NCI-H1048 (cell line): ENCODE data around the gene VWA5B1.
"Not testable (repeated sequence)": the region's sequence is repeated elsewhere in the genome, so short reads cannot be mapped to it uniquely, and the experiment has no call there.

Experiments used
- DNase-seq: peaks from one replicate; lab custom pipeline; 2025; lab: John Stamatoyannopoulos, UW

VWA5B1 gene, protein sequence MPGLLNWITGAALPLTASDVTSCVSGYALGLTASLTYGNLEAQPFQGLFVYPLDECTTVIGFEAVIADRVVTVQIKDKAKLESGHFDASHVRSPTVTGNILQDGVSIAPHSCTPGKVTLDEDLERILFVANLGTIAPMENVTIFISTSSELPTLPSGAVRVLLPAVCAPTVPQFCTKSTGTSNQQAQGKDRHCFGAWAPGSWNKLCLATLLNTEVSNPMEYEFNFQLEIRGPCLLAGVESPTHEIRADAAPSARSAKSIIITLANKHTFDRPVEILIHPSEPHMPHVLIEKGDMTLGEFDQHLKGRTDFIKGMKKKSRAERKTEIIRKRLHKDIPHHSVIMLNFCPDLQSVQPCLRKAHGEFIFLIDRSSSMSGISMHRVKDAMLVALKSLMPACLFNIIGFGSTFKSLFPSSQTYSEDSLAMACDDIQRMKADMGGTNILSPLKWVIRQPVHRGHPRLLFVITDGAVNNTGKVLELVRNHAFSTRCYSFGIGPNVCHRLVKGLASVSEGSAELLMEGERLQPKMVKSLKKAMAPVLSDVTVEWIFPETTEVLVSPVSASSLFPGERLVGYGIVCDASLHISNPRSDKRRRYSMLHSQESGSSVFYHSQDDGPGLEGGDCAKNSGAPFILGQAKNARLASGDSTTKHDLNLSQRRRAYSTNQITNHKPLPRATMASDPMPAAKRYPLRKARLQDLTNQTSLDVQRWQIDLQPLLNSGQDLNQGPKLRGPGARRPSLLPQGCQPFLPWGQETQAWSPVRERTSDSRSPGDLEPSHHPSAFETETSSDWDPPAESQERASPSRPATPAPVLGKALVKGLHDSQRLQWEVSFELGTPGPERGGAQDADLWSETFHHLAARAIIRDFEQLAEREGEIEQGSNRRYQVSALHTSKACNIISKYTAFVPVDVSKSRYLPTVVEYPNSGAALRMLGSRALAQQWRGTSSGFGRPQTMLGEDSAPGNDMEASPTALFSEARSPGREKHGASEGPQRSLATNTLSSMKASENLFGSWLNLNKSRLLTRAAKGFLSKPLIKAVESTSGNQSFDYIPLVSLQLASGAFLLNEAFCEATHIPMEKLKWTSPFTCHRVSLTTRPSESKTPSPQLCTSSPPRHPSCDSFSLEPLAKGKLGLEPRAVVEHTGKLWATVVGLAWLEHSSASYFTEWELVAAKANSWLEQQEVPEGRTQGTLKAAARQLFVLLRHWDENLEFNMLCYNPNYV

DNA sequence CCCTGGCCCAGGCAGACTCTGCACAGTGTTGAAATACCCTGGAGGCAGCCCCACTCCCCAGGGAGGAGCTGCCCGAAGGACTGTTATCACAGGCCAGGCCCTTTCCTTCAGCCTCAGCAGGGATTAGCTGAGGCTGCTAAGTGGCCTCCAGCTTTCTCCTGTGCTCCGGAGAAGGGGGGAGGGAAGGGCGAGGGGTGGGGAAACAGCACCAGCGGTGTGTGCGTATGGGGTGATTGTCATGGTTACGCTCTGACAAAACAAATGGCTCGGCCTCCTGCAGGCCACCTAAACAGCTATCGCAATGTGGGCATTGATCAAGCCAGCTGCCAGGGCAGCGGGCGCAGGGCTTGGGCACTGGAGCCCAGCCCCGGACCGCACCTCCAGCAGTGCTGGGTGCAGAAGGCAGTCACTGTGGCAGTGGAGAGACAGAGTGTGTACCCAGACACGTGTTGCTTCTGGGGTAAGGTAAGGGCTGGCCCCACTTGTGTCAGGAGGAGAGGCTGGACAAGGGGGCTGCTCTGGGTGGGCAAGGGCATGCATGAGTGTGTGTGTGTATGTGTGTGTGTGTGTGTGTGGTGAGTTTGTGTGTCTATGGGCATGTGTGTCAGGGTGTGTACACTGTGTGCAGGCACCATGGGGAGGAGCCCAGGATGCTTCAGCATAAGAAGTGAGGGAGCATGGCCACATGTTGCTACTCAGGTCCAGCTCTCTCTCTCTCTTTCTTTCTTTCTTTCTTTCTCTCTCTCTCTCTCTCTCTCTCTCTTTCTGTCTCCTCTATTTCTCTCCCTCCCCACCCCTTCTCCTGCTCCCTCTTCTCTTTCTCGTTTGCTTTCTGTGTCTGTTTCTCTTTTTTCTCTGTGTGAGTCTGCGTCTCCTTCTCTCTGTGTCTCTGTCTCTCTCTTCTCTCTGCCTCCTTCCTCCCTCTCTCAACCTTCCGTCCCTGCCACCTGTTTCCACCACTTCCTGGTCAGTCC lies at the start of gene VWA5B1:
Gene VWA5B1 (plus strand): TSS at position 252 of the 974 bp plus-strand sequence. CDS start 19,727 bp downstream, outside the sequence.
- no peak for DNase-seq

DNA sequence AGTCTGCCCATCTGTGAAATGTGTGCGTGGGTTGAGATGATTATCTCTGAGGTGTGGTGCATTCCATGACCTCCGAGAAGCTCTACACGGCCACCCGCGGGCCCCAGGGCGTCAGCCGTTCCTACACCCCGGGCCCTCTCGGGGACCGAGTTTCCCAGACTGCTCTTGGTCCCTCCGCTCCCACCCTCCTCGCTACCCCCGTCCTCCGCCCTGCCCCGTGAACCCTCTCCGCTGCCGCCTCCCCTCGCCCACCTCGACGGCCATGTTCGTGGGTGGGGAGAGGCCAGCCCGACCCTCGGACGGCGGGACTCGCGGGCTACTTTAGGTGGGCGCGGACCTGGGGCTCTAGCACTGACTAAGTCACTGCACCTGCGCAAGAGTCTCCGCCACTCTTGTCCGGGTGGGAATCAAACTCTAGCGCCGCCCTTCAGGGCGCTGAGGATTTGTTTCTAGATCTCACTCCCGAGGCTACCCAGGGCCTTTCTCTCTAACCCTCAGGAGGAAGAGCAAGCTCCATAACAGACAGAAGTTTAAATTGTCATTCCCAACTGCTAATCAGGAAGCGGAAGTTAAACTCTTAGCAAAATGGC lies 47.7 kb upstream of the VWA5B1 start:
- DNase-seq = no peak

DNA sequence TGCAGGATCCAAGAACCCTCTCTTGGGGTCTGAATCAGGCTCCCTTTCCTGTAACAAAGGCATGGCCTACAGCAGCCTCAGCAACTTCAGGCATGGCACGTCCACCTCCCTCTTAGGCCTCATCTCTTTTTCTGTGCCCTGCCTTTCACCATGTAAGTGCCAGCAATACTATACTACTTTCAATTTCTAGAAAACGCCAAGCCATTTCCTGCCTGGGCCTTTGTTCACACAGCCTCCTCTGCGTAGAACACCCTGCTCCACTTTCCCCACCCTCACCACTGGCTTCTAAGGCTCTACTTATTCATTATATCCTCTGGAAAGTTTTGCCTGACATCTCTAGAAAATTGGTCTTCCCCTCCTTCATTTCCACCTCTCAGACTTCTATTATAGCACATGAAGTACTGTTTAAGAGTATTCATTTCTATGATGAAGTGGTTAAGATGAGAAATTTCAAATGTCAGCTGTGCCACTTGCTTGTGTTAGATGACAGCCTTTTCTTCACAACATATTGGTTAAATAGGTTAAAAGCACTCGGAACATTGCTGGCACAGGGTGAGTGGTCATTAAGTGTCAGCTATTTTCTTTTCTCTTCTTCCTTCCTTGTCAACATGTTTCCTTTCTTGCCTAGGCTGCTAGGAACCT lies 41.6 kb upstream of the VWA5B1 start:
- no peak for DNase-seq

DNA sequence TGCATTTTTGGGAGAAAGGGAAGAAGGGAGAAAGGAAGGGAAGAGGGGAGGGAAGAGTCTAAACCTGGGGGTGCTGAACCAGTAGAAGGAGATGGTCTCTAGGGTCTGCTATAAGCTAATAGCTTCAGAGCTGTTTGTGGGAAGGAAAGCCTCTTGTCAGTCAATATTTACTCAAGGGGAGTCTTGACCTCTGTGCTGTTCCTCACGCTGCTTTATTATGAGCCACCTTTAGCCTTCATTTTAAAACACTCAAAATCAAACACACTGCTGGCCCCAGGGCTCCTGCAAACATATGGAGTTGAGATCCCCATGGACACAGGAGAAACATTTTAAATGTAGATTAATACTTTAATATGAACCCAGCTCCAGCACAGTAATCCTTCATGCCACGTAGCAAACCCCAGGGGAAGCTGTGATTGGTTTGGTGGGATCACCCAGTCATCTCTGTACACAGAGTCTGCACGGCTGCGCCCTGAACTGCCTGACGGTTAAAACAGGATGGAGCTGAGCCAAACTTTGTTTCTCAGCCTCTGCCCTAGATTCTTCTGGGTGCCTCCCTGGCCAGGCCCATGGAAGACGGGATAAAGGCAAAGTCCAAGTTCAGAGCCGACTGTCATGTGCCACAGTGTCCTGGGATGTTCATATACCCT lies 40.2 kb upstream of the VWA5B1 start:
- DNase-seq = no peak

DNA sequence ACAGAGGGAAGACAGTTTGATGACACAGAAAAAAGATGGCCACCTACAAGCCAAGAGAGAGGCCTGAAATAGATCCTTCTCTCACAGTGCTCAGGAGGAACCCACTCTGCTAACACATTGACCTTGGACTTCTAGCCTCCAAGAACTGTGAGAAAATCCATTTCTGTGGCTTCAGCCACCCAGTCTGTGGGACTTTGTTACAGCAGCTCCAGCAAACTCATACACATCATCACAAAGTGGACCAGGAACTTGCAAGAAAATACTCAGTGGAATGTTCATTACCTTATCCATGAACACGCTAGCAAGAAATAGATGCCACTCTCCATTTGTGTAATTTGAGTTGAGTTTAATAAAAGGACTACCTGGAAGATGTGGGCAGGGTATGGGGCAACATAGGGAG lies 38.1 kb upstream of the VWA5B1 start:
- no peak for DNase-seq

DNA sequence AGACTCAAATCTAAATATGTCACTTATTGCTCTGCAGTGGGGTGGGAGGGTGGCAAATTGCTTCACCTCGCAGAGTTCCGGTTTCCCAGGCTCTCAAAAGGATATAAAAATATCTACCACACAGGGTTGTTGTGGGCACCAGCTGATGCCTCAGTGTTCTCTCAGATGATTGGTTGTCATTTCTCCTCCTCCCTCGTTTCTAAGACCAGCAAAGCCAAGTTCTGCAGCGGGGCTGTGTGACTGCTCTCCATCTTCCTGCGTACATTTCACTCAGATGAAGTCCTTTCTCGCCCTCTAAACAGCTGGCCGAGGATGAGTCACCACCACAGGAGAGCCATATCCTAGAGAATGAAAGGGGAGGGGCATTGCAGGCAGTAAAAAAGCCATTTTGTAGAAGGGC lies 35.0 kb upstream of the VWA5B1 start:
- DNase-seq = no peak

DNA sequence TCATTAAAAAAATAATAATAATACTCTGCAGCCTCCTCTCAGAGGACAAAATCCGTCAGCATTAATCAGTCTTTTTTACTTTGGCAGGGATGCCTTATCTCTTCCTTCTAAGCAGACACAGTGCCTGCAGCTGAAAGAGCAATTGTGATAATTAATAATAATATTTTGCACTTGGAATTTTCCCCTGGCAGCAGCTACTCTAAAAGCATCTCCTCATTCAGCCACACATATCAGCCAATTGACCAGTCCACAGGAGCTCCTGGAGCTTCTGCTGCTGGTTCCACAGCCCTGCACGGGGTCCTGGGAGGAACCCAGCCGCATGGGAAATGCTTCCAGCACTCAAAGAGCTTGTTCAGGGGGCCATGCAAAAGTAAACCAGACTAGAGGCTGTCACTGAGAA lies 31.0 kb upstream of the VWA5B1 start:
- DNase-seq = no peak

DNA sequence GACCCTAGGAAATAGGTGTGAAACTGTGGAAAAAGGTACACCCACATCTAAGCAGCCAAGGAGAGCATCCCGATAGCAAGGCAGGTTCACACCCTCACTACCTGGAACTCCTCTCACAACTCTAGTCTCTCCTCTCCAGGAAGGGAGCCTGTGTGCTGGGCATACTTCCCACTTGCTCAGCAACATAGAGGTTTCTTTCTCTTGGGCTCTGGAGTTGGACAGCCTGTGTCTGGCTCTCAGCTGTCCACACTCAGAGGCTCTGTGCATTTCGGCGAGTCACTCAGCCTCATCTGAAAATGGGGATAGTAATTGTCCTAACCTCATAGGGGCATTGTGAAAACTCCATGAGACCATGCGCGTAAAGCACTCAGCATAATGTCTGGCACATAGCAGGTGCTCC lies 29.6 kb upstream of the VWA5B1 start:
- DNase-seq = no peak

DNA sequence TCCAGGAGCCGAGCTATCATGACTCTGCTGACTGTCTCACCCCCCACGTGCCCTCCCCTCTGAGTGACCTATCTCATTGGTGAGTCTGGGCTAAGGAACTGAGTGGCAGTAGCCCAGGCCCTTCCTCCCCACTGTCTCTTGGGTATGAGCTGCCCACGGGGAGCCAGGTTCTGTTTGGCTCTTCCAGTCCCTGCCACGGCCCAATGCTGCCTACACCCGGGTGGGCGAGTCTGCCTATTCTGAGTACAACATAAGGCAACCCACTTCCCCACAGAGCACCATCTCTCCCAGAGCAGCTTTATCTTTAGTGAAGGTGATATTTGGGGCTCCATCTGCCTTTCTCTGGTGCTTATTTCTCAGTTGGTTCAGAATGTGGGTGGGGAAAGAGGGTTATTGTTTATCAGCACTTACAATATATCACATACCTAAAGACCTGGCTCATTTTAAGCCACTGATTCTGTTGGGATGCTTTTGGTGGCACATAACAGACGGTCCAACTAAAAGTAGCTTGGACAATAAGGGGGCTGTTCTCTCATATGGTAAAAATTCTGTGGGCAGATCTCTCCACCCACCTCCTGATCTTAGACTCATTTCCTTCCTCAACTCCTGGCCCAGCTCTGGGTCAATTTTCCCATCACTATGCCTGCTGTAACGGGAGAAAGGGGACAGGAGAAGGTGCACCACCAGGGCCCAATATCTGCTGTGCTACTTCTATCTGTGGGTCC lies 27.7 kb upstream of the VWA5B1 start:
- DNase-seq = no peak

DNA sequence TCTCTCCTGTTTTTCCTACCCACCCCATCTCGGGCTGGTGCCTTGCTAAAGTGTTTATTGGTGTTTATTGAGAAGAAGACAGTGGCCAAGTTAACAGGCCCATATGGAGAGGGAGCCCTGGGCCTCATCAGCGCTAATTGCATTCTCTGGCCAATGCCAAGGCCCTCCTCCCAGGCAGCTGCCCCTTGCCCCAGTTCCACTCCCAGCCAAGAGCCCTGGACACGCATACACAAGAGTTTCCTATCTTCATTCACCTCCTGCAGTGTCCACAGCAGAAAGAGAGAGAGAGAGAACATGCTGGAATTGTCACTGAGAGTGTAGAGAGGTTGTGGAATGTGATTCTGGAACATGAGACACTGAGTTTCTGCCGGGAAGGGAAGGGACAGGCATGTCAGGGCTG lies 25.4 kb upstream of the VWA5B1 start:
- no peak for DNase-seq

DNA sequence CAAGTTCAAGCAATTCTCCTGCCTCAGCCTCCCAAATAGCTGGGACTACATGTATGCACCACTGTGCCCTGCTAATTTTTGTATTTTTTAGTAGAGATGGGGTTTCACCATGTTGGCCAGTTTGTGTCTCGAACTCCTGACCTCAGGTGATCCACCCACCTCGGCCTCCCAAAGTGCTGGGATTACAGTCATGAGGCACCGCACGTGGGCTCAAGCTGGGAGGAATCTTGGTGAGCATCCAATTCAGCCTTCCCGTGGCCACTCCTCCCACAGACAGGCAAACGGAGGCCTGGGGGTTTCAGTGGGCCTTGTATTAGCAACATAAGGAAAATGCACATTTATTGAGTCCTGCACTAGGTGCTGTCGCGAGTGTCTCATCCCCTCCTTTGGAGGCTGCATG lies 24.5 kb upstream of the VWA5B1 start:
- no peak for DNase-seq

DNA sequence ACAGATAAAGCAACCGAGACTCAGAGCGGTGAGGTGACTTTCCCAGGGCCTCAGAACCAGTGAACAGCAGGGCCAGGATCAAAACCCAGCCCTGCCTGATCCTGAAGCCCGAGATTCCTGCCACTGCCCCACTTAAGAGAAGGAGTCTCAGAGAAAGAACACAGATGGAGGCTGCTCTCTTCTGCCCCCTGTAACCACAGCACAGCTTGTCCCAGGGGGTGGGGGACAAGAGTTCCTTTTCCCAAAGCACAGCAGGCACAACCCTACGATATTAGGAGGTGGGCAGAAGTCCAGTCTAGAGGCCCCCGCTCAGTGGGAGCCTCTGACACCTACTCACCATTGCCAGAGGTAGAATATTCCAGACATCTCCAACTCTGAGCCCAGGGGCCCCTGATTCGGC lies 24.0 kb upstream of the VWA5B1 start:
- DNase-seq = no peak

DNA sequence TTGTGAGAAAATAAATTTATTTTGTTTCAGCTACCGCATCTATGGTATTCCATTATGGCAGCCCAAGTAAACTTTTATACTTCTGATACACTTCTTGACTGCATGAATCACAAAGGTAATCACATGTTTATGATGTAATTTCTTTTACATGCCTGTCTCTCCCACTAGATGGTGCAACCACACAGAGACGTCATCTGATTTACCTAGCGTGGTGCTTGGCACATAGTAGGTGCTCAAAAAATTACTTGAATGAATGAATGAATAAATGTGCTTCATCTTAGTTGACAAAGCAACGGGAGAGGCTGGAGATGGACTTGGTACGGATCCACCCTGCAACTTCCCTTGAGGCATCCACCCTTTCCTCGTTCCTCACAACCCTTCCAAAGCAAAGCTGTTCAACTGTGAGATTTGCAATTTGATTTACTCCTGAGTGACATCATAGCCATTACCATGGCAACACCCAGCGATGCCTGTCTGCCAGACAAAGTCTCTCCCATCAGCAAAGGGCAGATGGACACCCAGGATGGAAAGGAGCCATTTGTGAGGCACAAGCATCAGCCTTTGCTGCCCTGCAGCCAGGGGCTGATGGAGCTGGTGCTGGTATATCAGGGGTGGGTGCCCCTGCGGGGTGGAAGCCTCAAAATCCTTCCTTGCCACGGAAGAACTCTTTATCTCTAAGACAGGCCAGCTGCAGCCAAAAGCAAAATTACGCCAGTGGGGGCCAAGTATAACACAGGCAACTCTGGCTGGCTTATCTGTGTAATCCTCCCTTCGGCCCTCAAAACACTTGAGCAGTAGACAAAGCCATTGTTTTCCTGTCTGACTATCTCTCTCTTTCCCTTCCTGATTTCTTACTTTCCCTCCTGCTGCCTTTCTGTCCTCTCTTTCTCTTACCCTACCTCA lies 18.9 kb upstream of the VWA5B1 start:
- DNase-seq = no peak

DNA sequence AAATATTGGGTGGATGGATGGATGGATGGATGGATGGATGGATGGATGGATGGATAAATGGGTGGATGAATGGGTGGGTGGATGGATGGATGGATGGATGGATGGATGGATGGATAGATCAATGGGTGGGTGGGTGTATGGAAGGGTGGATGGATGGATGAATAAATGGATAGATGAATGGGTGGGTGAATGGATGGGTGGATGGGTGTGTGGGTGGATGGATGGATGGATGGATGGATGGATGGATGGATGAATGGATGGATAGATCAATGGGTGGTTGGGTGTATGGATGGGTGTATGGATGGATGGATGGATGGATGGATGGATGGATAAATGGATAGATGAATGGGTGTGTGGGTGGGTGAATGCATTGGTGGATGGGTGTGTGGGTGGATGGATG lies 17.0 kb upstream of the VWA5B1 start:
- not testable (repeated sequence) for DNase-seq

DNA sequence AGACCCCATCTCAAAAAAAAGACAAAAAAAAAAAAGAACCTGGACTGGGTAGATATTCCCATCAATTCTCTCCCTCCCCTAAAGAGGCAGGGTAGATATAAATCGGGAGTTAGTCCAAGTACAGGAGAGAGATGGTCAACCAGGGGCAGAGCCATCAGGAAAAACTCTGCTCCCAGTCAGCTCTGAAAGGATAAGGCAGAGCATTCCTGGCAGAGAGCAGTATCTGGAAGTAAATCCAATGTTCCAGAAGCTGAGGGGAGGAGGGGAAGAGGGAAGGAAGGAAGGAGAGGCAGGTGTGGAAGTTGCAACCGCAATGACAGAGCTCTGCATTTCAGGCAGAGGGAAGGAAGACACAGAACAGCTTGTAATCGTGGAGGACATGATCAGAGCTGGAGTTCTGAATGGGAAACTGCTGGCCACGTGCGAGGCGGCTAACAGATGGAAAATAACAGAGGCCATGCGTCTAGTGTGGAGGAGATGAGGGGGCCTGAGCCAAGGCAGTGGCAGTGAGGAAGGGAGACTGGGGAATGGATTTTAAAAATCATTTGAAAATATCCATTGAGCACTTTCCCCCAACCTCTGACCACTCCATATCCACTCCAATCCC lies 15.3 kb upstream of the VWA5B1 start:
- DNase-seq = no peak

DNA sequence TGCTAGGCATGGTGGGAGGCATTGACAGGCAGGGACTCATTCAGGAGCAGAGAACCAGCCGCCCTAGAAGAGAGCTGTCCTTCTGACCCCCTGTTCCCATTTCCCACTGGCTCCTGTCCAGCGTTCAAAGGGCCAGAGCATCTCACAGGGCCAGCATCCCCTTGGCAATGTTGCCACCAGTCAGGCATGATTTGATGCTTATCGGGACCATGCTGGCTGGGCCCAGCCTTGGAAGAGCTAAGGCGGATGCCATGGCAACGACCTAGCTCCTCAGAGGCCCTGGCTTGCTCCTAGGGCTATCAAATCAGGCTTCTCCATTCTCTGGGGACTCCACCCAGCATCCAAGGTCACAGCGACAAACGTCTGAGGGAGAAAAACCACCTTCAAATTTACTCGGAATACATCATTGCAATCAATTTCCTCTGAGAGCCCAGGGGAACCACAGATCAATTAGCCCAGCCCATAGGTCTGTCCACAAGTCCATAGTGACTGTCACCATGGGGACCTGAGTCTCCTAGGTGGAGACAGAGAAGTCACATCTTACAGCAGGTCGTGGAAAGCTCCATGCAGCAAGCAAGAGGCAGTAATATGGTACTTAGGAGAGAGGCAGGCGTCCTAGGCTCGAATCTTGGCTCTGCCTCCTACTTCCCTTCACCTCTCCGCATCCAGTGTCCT lies 14.1 kb upstream of the VWA5B1 start:
- DNase-seq = no peak

DNA sequence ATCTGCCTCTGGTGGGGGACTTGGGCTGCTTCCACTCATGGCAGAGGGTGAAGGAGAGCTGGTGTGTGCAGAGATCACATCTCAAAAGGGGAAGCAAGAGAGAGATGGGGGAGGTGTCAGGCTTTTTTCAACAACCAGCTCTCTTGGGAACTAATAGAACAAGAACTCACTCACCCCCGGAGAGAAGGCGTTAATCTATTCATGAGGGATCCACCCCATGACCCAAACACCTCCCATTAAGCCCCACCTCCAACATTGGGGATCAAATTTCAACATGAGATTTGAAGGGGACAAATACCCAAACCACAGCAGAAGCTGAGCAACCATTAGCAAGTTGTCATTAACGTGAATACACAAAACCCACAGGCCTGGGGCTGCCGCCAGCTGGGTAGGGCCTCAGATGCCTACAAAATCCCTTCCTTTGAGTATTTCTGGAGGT lies 12.0 kb upstream of the VWA5B1 start:
- DNase-seq = no peak
